Activated T-helper 2 cell treated with anti-CD3 and anti-CD28 coated beads, Interferon-gamma antibody, Interleukin-2, Interleukin-4, amounts not matched to agents 10 μg/mL and 5 μg/mL and 100 μg/mL, durations not matched to agents 14 hours and 24 hours and 36 hours (primary cell): ENCODE data around the gene OR4D6. TPM values are rescaled to one million over a fixed set of nuclear protein-coding genes. Genes with fewer than 3 reads are reported as not detected.
"Not testable (repeated sequence)": the region's sequence is repeated elsewhere in the genome, so short reads cannot be mapped to it uniquely, and the experiment has no call there.

Experiments
- DNase-seq: peaks from one replicate; pipeline ENCODE4 v3.0.0; 2021; ENCODE audit warnings: low spot score
- H3K27ac Mint-ChIP-seq: one replicate; pipeline ENCODE4 v1.8.0; 2021; ENCODE audit warnings: mixed read lengths
- H3K27me3 Mint-ChIP-seq: one replicate; pipeline ENCODE4 v1.8.0; 2021; ENCODE audit warnings: low read depth, mixed read lengths
- H3K36me3 Mint-ChIP-seq: one replicate; pipeline ENCODE4 v1.8.0; 2021; ENCODE audit warnings: low read depth, mixed read lengths
- H3K4me1 Mint-ChIP-seq: one replicate; pipeline ENCODE4 v1.8.0; 2021; ENCODE audit warnings: low read depth, mixed read lengths
- H3K4me3 Mint-ChIP-seq: one replicate; pipeline ENCODE4 v1.8.0; 2021; ENCODE audit warnings: low read depth, mild to moderate bottlenecking, moderate library complexity, mixed read lengths
- H3K9me3 Mint-ChIP-seq: one replicate; pipeline ENCODE4 v1.8.0; 2021; ENCODE audit warnings: mixed read lengths
- intact Hi-C: fragments of 100-400 bp; cut with micrococcal nuclease; formaldehyde crosslinking; loops from one replicate; pipeline ENCODE4 v1.15.1; 2023
- total RNA-seq: library from RNA; stranded (reverse); gene quantifications from 2 replicates; pipeline ENCODE4 v1.2.3, GENCODE V29; 2022

OR4D6 gene
- total RNA-seq, 1 donor from 2014 or later: not detected

- DNase-seq, H3K9me3 Mint-ChIP-seq, H3K4me1 Mint-ChIP-seq, H3K27ac Mint-ChIP-seq, H3K4me3 Mint-ChIP-seq, H3K36me3 Mint-ChIP-seq, intact Hi-C loops, H3K27me3 Mint-ChIP-seq: not testable (repeated sequence)
Observed at GRCh38 chr11:59445624-59446023, 11.1 kb upstream of the OR4D6 start.

- no peak for DNase-seq
- peaks cover 2% of the 10 kb centered on the region for H3K27me3 Mint-ChIP-seq
- H3K9me3 Mint-ChIP-seq: no peaks in the 10 kb centered on the region
- no peaks in the 10 kb centered on the region for H3K36me3 Mint-ChIP-seq
- intact Hi-C loops: no loop called here
- no peaks in the 10 kb centered on the region for H3K4me1 Mint-ChIP-seq
- H3K4me3 Mint-ChIP-seq: no peak overlapping the region
- H3K27ac Mint-ChIP-seq: no peak overlapping the region
Observed at GRCh38 chr11:59448484-59448883, 8.3 kb upstream of the OR4D6 start.

- H3K27ac Mint-ChIP-seq: no peak overlapping the region
- DNase-seq: no peak
- no peaks in the 10 kb centered on the region for H3K27me3 Mint-ChIP-seq
Observed at GRCh38 chr11:59459916-59460315, 3.2 kb downstream of the OR4D6 start.

GRCh38 chr11:59463190-59463641 is 6.5 kb downstream of the OR4D6 start:
- Mint-ChIP-seq H3K27me3 (no peaks in the 10 kb centered on the region), H3K36me3 (no peaks in the 10 kb centered on the region)

More at GRCh38 chr11:59459916-59460315, 3.2 kb downstream of the OR4D6 start:
- no peaks in the 10 kb centered on the region for H3K4me1 Mint-ChIP-seq
- H3K36me3 Mint-ChIP-seq: no peaks in the 10 kb centered on the region
- intact Hi-C loops: no loop called here
- H3K9me3 Mint-ChIP-seq: no peaks in the 10 kb centered on the region
- H3K4me3 Mint-ChIP-seq: no peak overlapping the region

GRCh38 chr11:59473015-59473414 is 16.3 kb downstream of the OR4D6 start, which contains the start of gene OR4D10:
TSS of gene OR4D10 (plus strand) at chr11:59473315. CDS start at chr11:59477430, 4,115 bp downstream.
- Mint-ChIP-seq H3K36me3 (no peaks in the 10 kb centered on the region), H3K4me1 (no peaks in the 10 kb centered on the region), H3K9me3 (no peaks in the 10 kb centered on the region), H3K27me3 (peaks cover 3% of the 10 kb centered on the region), H3K27ac (no peak within 1 kb of the TSS), H3K4me3 (no peak within 1 kb of the TSS)
- no peak for DNase-seq
- intact Hi-C loops: no loop called here

More at GRCh38 chr11:59463190-59463641, 6.5 kb downstream of the OR4D6 start:
- no peak for DNase-seq
- intact Hi-C loops: no loop called here
- no peaks in the 10 kb centered on the region for H3K4me1 Mint-ChIP-seq
- no peaks in the 10 kb centered on the region for H3K9me3 Mint-ChIP-seq
- no peak overlapping the region for H3K27ac Mint-ChIP-seq
- no peak overlapping the region for H3K4me3 Mint-ChIP-seq

GRCh38 chr11:59475176-59475575 is 18.4 kb downstream of the OR4D6 start:
- intact Hi-C loops: no loop called here
- H3K4me1 Mint-ChIP-seq: no peaks in the 10 kb centered on the region
- peaks cover 4% of the 10 kb centered on the region for H3K27me3 Mint-ChIP-seq
- DNase-seq: no peak
- no peaks in the 10 kb centered on the region for H3K36me3 Mint-ChIP-seq
- no peak overlapping the region for H3K27ac Mint-ChIP-seq
- H3K9me3 Mint-ChIP-seq: no peaks in the 10 kb centered on the region
- no peak overlapping the region for H3K4me3 Mint-ChIP-seq

GRCh38 chr11:59479906-59480305 is 23.1 kb downstream of the OR4D6 start:
- no peak overlapping the region for H3K27ac Mint-ChIP-seq
- no peaks in the 10 kb centered on the region for H3K9me3 Mint-ChIP-seq
- intact Hi-C loops: no loop called here
- H3K27me3 Mint-ChIP-seq: peaks cover 4% of the 10 kb centered on the region
- no peak for DNase-seq
- no peak overlapping the region for H3K4me3 Mint-ChIP-seq
- H3K36me3 Mint-ChIP-seq: no peaks in the 10 kb centered on the region
- H3K4me1 Mint-ChIP-seq: no peaks in the 10 kb centered on the region

- no peak overlapping the region for H3K4me3 Mint-ChIP-seq
- no peaks in the 10 kb centered on the region for H3K4me1 Mint-ChIP-seq
- no peak overlapping the region for H3K27ac Mint-ChIP-seq
- H3K27me3 Mint-ChIP-seq: peaks cover 4% of the 10 kb centered on the region
- intact Hi-C loops: no loop called here
- DNase-seq: no peak
- no peaks in the 10 kb centered on the region for H3K9me3 Mint-ChIP-seq
- no peaks in the 10 kb centered on the region for H3K36me3 Mint-ChIP-seq
Observed at GRCh38 chr11:59480359-59480758, 23.6 kb downstream of the OR4D6 start.

GRCh38 chr11:59501931-59502330 is 45.2 kb downstream of the OR4D6 start:
- intact Hi-C loops: no loop called here
- Mint-ChIP-seq H3K36me3 (no peaks in the 10 kb centered on the region), H3K27me3 (peaks cover 14% of the 10 kb centered on the region), H3K9me3 (no peaks in the 10 kb centered on the region), H3K27ac (no peak overlapping the region), H3K4me1 (peaks cover 3% of the 10 kb centered on the region), H3K4me3 (no peak overlapping the region)
- DNase-seq: no peak

GRCh38 chr11:59503276-59503675 is 46.5 kb downstream of the OR4D6 start, which contains the start of gene OR4D11:
TSS of gene OR4D11 (plus strand) at chr11:59503576. CDS start at chr11:59503576, 0 bp downstream.
- no peak for DNase-seq
- Mint-ChIP-seq H3K4me3 (no peak within 1 kb of the TSS), H3K27ac (no peak within 1 kb of the TSS), H3K9me3 (no peaks in the 10 kb centered on the region), H3K4me1 (peaks cover 3% of the 10 kb centered on the region), H3K36me3 (no peaks in the 10 kb centered on the region), H3K27me3 (peaks cover 8% of the 10 kb centered on the region)
- intact Hi-C loops: no loop called here

Other genes starting within 250 kb of the OR4D6 start
- 0.05 TPM in 1 of 2 replicates, not detected in the other for gene MPEG1, start 244.0 kb upstream of the OR4D6 start, total RNA-seq
- gene OR5AN1, start 98.1 kb upstream of the OR4D6 start, total RNA-seq: not detected in 2 replicates
- not detected in 2 replicates for gene OR5A2, start 30.5 kb upstream of the OR4D6 start, total RNA-seq
- not detected in 2 replicates for gene OR5A1, start 20.5 kb upstream of the OR4D6 start, total RNA-seq
- not detected in 2 replicates for gene OR4D10, start 16.4 kb downstream of the OR4D6 start, total RNA-seq
- not detected in 2 replicates for gene OR4D11, start 46.6 kb downstream of the OR4D6 start, total RNA-seq
- gene OR4D9, start 54.6 kb downstream of the OR4D6 start, total RNA-seq: not detected in 2 replicates
- gene OSBP, start 158.8 kb downstream of the OR4D6 start, total RNA-seq: 42.8 and 43.4 TPM in 2 replicates
- gene PATL1, start 212.1 kb downstream of the OR4D6 start, total RNA-seq: 69.0 and 71.2 TPM in 2 replicates